Measurements from ENCODE around the gene USP6.
"Not testable (repeated sequence)": the region's sequence is repeated elsewhere in the genome, so short reads cannot be mapped to it uniquely, and the experiment has no call there.

GRCh38 chr17:5137511-5138197, 21.8 kb downstream of the USP6 start:
- TF ChIP-seq FOSL1 (IDR thresholded peaks at IDR 0.05; ENCODE audit: low read depth); CTCF (IDR thresholded peaks at IDR 0.05 in 2 of 3, conservative IDR thresholded peaks at IDR 0.05 in 1 of 3; ENCODE audit: borderline replicate concordance in 1 of 3, insufficient read depth in 1 of 3, low read depth in 2 of 3, low read length in 2 of 3): not testable (repeated sequence)
